NCI-H510A treated with DMSO at 0.1 percent for 48 hours (cell line): ENCODE measurements around the gene OR5H1.
"Not testable (repeated sequence)": the region's sequence is repeated elsewhere in the genome, so short reads cannot be mapped to it uniquely, and the experiment has no call there.

Source experiments
- DNase-seq: peaks from one replicate; lab custom pipeline; 2025; lab: John Stamatoyannopoulos, UW

The OR5H1 gene

DNA sequence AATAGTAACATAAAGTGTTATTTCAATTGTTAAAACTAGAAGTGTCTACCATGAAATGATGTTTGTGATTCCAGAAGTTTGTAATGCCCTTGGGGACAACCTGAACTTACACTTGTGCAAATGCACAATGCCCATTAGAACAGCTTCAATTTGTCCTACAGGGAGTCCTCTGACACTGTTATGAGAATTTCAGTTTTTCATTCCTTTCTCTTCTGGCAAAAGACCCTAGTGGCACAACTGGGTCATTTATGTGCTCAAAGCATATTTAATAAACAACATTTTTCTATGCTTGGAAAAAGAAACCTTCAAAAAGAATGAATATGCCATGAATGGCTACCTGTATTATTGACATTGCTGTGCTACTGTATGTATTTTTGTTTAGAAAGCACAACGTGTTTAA, at the start of gene OR5H1:
Gene OR5H1, plus strand, starts transcription at position 301 of the 400 bp plus-strand sequence. CDS start 1,977 bp downstream, outside the sequence.
- no peak for DNase-seq

DNA sequence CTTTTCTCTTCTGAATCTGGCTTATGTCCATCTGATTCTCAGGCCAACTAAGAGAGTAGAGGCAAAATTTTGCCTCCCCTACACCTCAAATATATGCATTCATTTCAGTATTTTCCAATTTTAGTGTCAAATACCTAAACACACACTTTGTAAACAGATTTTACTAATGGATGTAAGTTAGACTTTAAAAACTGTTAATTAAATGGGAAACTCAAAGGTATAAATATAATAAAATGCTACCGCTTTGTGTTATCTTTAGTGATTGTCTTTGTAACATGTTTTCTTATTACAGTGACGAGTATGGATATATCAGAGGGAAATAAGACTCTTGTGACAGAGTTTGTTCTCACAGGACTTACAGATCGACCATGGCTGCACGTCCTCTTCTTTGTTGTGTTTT, 43.6 kb upstream of the OR5H1 start, which contains the start of gene OR5AC2:
Gene OR5AC2, plus strand, starts transcription at position 301 of the 400 bp plus-strand sequence. Its CDS starts 0 bp downstream, at position 301.
- no peak for DNase-seq

DNA sequence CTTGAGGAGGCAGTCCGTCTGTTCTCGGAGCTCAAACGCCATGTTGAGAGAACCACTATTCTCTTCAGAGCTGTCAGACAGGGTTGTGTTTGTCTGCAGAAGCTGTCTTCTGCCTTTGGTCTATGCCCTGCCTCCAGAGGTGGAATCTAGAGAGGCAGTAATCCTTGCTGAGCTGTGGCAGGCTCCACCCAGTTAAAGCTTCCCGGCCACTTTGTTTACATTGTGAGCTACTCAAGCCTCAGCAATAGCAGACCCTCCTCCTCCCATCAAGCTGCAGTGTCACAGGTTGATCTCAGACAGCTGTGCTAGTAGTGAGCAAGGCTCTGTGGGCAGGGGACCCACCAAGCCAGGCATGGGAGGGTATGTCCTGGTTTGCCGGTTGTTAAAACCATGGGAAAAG, 34.6 kb upstream of the OR5H1 start:
- DNase-seq, result no peak

DNA sequence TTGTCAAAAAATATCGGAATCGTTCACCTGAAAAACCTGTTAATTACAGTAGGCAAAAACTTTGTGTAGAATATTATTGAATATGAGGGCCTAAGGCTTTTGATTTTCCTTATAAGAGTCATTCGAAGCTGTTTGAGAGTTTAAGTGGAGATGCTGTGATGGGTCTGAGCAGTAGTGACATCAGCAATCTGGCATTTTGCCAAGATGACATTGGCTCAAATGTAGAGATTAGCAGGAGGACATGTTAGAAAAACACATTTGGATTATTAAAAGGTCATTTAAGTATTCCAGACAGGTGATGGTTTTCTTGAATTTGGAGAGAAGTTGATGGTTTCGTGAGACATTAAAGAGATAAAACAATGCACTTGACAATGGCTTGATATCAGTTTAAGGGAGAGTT, 30.7 kb upstream of the OR5H1 start:
- no peak for DNase-seq

DNA sequence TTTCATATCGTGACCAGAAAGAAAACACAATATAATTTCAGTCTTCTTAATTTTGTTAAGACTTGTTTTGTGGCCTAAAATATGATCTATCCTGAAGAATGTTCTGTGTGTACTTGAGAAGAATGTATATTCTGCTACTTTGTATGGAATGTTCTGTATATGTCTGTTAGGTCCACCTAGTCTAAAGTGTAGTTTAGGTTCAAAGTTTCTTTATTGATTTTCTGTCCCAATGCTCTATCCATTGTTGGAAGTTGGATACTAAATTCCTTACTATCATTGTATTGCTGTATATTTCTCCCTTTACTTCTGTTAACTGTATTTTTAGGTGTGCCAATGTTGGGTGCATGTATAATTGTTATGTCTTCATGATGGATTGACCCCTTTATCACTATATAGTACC, 22.4 kb upstream of the OR5H1 start:
- DNase-seq, result no peak

DNA sequence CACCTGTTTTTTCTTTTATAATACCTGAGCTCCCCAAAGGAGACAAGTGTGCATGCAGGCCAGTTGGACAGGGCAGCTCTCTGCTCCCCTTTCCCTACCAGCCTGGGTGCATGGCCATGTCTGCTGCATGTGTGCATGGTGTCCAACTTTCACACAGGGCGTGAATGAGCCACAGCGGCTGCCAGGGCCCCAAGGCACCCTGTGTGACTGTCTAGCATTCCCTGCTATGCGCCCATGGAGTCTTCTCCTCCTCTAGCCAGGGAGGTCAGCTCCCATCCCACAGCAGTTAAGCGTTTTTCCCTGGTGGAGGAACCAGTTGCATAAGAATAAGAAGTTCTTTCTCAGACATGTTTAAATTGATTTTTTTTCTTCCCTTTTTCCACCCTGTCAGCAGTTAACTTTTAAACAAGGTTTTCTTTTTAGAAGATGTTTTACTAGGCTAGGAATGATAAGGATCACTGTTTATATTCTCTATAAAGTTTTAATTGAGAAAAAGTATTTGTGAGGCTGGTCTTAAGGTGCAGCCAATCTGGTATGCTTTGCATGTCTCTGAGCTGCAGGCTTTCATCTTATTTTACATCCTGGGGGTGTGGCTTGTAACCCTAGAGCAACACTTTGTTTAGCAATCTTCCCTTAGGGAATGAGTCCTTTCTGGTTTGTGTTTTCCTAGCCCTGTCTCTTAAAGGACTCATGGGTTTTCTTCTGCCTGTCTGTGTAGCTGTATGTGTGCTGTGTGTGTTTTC, 20.5 kb upstream of the OR5H1 start:
- DNase-seq, result no peak

DNA sequence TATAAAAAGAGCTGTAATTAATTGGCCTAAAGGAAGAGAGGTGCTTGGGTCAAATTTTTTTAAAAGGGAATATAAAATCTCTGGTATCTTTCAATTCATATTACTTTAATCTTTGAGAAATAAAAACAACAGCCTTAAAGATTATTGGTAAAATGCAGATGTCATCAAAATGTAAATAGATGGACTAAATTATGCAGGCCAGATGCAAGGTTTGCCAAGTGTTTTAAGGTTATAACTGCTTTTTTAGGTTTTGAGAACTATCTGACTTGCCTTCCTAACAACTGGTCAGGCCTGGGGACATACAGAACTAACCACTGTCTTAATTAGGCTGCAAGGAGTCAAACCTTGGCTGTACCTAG, 20.0 kb upstream of the OR5H1 start:
- no peak for DNase-seq

DNA sequence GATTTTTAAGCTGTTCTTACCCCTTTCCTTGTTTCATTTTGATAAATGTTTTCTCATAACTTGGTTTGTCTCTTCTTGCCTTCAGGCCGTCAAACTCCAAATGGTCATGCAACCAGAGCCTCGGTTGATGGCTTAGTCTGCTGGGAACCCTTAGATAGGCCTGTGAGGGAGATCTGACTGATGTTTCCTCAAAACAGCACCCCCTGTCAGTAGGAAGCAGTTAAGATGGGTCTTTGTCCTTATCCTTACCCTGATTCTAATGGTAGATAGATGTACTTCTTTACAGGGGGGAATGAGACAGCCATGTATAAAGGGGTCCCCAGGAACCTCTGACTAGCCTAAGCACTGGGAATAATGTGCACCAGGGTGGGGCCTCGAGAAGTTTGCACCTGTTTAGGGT, 16.3 kb upstream of the OR5H1 start:
- no peak for DNase-seq

DNA sequence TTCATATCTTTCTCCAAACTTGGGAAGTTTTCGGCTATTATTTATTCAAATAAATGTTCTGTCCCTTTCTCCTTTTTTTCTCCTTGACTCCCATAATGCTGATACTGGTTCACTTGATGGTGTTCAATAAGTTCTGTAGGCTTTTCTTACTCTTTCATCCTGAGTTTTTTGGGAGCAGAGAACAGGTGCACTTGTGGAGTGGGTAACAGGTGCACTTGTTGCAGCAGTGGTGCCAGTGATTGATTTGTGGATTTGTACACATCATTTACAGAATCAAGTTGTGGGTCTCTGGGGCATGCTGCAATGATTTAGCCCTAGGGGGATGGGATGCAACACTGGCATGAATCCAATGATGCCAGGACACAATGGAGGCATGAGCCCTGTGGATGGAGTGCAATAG, 14.8 kb upstream of the OR5H1 start:
- DNase-seq, result no peak

DNA sequence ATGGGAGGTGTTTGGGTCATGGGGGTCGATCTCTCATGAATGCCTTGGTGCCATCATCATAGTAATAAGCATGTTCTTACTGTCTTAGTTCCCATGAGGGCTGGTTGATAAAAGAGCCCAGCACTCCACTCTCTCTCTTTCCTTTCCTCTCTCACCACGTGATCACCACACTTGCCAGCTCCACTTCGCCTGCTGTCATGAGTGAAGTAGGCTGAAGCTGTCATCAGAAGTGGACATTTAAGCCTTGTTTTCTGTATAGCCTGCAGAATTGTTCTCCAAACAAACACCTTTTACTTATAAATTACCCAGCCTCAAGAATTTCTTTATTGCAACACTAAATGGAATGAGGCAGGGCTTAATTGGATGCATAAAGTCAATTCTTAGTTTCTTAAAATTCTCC, 6.1 kb downstream of the OR5H1 start:
- no peak for DNase-seq

DNA sequence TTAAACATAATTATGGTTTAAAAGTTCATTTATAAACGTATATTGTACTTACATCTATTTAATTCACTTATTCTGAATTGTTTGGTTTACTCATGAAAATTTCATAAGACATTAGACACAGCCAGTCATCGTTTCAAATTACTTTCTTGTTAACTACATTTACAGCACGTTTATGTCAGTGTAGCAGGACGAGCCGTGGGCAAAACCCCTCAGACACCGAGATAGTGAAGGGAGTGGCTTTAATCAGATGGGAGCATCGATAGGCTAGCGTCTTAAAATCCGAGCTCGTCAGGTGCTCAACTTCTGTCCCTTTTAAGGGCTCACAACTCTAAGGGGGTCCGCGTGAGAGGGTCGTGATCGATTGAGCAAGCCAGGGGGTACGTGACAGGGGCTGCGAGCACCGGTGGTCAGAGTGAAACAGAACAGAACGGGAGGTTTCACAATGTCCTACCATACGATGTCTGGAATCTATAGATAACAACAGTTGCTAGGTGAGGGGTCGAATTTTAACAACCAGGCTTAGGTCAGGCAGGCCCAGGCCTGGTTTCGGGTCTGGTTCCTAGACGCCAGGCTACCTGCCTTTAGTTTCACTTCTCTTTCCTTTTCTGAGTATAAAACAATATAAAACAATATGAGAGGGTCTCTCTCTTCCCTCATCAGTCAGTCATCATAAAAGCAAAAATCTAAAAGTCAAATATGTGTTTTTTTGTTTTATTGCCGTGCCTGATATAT, 7.5 kb downstream of the OR5H1 start:
- DNase-seq, result not testable (repeated sequence)

DNA sequence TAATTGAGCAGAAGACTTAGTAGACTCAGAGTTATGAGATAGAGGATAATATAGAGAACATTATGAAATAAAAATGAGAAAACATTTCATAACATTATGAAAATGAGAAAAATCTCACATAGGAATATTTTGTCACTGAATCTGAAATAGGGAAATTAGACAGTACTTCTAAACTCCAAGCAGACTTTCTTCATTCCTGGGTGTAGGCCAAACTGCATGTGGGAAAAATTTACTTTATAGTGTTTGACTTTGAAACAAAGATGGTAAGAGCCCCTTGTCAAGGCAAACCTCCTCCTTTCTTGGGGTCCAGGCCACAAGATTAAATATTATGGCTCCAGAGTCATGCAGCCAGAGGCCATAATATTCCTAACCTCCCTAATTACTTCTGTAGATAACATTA, 10.0 kb downstream of the OR5H1 start:
- no peak for DNase-seq

DNA sequence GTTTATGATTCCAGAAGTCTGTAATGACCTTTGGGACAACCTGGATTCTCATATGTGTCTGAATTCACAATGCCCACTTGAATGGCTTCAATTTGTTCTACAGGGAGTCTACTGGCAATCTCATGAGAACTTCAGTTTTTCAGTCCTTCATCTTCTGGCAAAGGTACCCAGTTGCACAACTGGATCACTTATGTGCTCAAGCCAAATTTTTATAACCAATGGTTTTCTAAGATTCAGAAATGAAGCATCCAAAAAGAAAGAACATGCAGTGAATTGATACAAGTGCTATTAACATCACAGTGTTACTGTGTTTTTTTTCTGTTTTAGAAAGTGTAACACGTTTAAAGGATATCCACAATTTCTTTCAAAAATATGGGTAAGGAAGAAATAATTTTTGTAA, 16.7 kb downstream of the OR5H1 start, which contains the start of gene OR5H14:
Gene OR5H14, plus strand, starts transcription at position 301 of the 400 bp plus-strand sequence. CDS start 1,907 bp downstream, outside the sequence.
- no peak for DNase-seq

DNA sequence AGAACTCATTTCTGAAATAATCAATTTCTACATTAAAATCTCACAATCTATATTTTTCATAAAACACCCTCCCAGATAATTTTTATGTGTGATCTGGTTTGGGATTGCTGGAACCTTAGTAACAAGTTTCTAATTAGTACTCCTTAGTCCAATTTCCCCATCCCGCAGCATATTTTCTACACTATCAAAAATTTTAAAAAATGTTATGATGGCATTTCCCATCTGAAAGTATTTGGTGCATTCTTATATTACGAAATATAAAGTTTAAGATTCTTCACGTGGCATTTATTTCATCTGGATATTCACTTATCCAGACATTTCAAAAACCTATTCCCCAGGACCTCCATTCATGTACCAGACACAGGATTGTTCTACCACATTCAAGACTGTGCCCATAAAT, 18.2 kb downstream of the OR5H1 start:
- DNase-seq, result no peak

DNA sequence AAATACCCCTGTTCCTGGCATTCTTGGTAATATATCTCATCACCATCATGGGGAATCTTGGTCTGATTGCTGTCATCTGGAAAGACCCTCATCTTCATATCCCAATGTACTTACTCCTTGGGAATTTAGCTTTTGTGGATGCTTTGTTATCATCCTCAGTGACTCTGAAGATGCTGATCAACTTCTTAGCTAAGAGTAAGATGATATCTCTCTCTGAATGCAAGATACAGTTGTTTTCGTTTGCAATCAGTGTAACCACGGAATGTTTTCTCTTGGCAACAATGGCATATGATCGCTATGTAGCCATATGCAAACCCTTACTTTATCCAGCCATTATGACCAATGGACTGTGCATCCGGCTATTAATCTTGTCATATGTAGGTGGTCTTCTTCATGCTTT, 18.9 kb downstream of the OR5H1 start:
- DNase-seq, result not testable (repeated sequence)

DNA sequence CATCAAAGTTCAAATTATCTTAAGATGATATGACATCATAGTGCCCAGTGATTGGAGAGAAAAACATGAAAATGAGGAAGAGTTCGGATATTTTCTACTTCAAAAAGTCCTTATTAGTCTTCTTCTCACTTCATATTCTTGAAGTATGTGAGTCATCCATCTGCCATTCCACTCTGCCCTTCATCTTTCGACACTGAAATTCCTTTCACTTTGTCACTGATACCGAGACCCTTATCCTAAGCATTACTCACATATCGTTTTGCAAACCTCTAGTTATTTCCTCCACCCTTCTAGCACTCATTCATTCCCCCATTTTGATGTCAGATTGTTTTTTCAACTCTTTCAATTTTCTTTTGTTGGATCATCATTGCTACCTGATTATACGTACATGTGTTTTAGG, 20.7 kb downstream of the OR5H1 start:
- DNase-seq, result no peak

DNA sequence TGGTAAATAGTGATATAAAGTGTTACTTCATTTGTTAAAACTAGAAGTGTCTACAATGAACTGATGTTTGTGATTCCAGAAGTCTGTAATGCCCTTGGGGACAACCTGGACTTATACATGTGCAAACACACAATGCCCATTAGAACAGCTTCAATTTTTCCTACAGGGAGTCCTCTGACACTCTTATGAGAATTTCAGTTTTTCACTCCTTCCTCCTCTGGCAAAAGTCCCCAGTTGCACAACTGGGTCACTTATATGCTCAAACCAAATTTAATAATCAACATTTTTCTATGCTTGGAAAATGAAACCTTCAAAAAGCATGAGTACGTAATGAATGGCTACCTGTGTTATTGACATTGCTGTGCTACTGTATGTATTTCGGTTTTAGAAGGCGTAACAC, 35.9 kb downstream of the OR5H1 start, which contains the start of gene OR5H15:
Gene OR5H15, plus strand, starts transcription at position 301 of the 400 bp plus-strand sequence. CDS start 2,004 bp downstream, outside the sequence.
- DNase-seq, result no peak

DNA sequence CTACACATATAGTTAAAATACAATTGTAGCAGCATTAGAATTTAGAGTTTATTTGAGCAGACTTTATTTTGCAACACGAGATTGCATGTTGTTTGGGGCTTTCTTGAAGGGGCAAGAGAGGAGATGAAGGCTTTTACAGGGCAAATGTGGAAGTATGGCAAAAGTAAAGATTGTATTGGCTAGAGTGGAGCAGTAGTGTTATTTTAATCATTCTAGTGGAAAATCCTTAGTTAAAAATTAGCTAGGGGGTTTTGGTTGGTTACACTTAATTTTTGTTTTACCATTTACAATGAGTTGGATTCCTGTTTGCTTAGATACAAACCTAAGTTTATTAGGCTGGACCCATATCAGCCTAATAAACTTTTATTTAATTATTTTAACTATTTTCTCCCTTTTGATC, 40.5 kb downstream of the OR5H1 start:
- no peak for DNase-seq

DNA sequence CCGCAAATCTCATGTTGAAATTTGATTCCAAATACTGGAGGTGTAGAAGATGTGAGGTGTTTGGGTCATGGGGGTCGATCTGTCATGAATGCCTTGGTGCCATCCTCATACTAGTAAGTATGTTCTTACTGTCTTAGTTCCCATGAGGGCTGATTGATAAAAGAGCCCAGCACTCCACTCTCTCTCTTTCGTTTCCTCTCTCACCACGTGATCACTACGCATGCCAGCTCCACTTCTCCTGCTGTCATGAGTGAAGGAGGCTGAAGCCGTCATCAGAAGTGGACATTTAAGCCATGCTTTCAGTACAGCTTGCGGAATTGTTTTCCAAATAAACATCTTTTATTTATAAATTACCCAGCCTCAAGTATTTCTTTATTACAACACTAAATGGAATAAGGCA, 42.1 kb downstream of the OR5H1 start:
- DNase-seq, result no peak

DNA sequence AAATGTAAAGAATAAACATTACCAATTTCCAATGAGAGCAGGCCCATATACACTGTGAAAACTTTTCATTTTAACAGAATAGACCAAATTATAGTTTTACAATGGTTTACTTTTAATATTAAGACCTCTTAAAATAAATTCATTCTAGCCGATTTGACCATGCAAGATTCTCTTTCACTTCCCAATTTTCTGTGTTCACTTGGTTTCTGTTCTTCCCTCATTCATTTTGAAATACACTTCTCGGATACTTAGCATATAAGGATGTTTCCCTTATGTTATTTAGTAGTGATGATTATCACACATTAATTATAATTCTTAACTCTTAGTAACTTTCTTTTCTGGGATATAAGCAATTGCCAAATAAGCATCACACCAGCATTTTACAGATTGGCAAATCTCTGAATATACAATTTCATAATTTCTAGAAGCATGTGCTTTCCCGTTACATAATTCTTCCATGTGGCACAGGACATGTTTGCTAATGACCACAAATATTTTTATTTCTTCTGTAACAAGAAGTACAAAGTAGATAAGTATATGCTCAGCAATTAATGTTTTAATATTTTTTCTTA, 49.9 kb downstream of the OR5H1 start:
- DNase-seq, result no peak

DNA sequence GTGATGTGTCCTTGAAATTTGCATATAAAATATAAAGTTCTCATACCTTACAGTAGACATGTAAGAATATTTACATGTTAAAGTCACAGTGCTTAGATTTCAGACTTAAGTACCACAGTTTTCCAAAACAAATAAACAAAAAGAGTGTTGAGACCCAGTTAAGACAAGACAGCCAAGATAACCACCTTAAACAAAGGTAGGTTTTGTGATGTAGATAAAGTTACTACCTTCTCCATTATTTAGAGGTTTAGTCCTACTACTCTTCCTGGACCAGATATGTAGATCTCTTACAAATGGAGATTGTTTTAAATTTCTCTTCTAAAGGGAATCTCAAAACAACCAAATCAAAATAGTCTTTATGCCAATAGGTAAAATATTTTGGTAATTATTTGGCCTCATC, 51.7 kb downstream of the OR5H1 start:
- no peak for DNase-seq

DNA sequence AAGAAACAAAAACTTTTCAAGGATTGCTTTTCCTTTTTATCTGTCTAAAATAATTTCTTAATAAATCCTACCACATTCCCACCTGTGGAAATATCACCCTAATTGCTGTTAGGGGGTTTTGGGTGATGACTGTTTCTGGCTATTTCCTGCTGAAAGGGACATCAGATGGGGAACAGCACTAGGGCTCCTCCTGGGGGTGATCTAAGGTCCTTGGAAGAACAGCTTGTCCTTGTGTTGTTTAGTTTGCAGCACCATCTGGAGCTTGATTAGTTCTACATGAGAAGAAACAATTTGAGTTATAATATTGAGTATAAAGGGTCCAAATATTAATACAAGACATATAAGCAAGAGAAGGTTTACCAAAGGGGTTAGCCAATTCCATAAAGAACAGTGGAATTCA, 54.7 kb downstream of the OR5H1 start:
- DNase-seq, result no peak
